HG03039 (cell line): ENCODE results near the gene YRDC.

Source experiments
- ATAC-seq: cut with Tn5 transposase; IDR thresholded peaks from one replicate; pipeline ENCODE4 v1.9.1; 2021; ENCODE audit warnings: mild to moderate bottlenecking, moderate library complexity; ENCODE audit not compliant: unreplicated experiment

Gene YRDC

GRCh38 chr1:37822906-37823815, 15.2 kb upstream of the YRDC start:
- ATAC-seq, result no peak

GRCh38 chr1:37821481-37821880, 13.5 kb upstream of the YRDC start:
- no peak for ATAC-seq

- ATAC-seq, result no peak
These were observed 9.5 kb upstream of the YRDC start for GRCh38 chr1:37817481-37817880.

GRCh38 chr1:37814252-37814651, 6.2 kb upstream of the YRDC start:
- ATAC-seq, result no peak

GRCh38 chr1:37813529-37814145, 5.6 kb upstream of the YRDC start:
- ATAC-seq, result no peak

- no peak for ATAC-seq
These were observed 3.1 kb upstream of the YRDC start for GRCh38 chr1:37811027-37811655.

- no peak for ATAC-seq
These were observed 1.9 kb upstream of the YRDC start for GRCh38 chr1:37809942-37810341.

- peak; percentile 37 for ATAC-seq
These were observed 636 bp upstream of the YRDC start for GRCh38 chr1:37808369-37809319.

- no peak for ATAC-seq
These were observed 821 bp downstream of the YRDC start for GRCh38 chr1:37807220-37807554.

- no peak for ATAC-seq
These were observed 5.6 kb downstream of the YRDC start for GRCh38 chr1:37802439-37802838.

GRCh38 chr1:37797750-37798345, 10.2 kb downstream of the YRDC start:
- ATAC-seq, result no peak

- no peak for ATAC-seq
These were observed 12.5 kb downstream of the YRDC start for GRCh38 chr1:37795340-37796125.

- no peak for ATAC-seq
These were observed 13.4 kb downstream of the YRDC start for GRCh38 chr1:37794372-37795339.

- no peak for ATAC-seq
These were observed 14.1 kb downstream of the YRDC start, which contains the start of gene MANEAL for GRCh38 chr1:37793773-37794371. MANEAL (plus strand) TSS chr1:37793847; CDS start chr1:37794183, 336 bp downstream.

GRCh38 chr1:37792943-37793686, 14.9 kb downstream of the YRDC start:
- ATAC-seq, result no peak

GRCh38 chr1:37782491-37782890, 25.5 kb downstream of the YRDC start:
- ATAC-seq, result no peak

GRCh38 chr1:37778654-37779053, 29.4 kb downstream of the YRDC start:
- no peak for ATAC-seq
